Superior temporal gyrus (tissue), 1 donor: Measurements from ENCODE around the gene GATB.

ENCODE experiments used
- DNase-seq: peaks from one replicate; pipeline ENCODE4 v3.0.0-alpha.2; 2016; ENCODE audit errors: extremely low spot score

Gene GATB

GRCh38 chr4:151674804-151675391 is 85.9 kb downstream of the GATB start:
- DNase-seq: peak; percentile 59

- DNase-seq: no peak
Observed at GRCh38 chr4:151673908-151674520, 86.8 kb downstream of the GATB start.

- DNase-seq: no peak
Observed at GRCh38 chr4:151672996-151673395, 87.8 kb downstream of the GATB start.

DNA sequence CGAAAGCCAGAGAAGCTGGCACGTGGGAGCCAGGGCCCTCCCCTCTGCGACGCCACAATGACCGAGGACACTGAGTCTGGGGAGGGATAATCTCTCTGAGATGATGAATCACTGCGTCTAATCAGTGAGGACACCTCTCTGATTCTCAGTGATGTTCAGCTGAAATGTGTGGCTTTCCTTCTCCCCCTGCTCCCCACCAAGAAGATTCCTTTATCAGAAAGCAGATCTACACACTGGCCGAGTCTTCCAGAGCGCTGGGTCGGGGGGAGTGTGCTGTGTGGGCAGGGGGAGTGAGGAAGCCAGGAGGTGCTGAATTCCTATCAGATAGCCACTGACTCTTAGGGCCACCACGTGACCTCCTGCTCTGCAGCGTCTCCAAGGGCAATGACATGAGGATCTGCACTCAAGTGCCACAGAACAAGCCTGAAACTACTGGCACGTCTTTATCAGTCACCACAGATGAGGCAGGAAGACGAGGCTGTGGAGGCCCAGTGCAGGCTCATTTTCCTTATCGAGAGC is 89.2 kb downstream of the GATB start:
- no peak for DNase-seq

- DNase-seq: no peak
Observed at GRCh38 chr4:151670843-151671242, 90.0 kb downstream of the GATB start.

DNA sequence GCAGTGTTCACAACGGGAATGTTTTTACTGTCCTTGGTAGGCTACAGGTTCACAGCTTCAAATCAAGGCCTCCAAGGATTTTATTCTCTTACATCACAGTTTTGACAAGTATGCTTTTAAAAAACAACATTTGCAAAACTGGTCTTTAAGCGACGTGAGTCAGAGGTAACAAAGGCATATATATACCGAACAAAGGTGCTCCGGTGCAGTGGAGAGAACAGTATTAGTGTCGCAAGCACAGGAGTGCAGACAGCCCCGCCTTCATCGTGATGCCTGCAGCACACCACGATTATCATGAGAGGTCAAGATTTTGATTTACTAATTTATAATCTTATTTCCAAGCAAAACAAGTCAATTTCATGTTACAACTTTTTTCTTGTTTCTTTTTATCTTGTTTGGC is 90.8 kb downstream of the GATB start:
- no peak for DNase-seq

DNA sequence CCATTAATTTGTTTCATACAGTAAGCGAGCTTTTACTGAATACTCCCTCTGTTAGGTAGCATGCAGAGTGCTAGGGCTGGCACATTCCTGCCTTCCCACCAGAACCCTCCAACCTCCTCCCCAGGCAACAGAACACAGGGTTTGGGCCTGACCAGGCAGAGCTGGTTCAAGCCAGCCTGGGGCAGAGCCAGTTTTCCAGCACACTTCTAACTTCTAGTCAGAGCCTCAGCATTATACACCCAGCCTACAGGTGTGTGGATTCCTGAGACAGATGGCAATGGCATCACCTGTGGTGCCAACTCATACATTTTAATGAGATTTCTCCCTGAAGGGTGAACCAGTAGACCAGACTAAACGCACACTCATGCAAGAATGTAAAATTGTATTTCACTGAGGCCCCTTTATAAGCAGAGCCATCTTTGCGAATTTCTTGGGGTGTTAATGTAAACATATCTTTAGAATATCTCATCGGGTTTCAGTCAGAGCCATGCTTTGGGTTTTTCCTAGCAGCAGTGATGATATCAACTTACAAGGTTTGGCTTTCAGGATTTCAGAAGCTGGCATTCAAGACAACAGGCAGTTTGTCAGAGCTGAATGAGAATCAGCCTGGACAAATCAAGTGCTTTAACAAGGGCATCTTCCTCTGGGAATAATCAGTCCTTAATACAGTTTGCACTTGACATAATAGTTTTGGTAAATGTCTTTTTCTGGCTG is 92.0 kb downstream of the GATB start:
- DNase-seq: peak; percentile 45

- no peak for DNase-seq
Observed at GRCh38 chr4:151667666-151668065, 93.1 kb downstream of the GATB start.

GRCh38 chr4:151667048-151667447 is 93.8 kb downstream of the GATB start:
- DNase-seq: no peak

- no peak for DNase-seq
Observed at GRCh38 chr4:151666501-151666900, 94.3 kb downstream of the GATB start.

- no peak for DNase-seq
Observed at GRCh38 chr4:151665785-151666127, 95.1 kb downstream of the GATB start.

DNA sequence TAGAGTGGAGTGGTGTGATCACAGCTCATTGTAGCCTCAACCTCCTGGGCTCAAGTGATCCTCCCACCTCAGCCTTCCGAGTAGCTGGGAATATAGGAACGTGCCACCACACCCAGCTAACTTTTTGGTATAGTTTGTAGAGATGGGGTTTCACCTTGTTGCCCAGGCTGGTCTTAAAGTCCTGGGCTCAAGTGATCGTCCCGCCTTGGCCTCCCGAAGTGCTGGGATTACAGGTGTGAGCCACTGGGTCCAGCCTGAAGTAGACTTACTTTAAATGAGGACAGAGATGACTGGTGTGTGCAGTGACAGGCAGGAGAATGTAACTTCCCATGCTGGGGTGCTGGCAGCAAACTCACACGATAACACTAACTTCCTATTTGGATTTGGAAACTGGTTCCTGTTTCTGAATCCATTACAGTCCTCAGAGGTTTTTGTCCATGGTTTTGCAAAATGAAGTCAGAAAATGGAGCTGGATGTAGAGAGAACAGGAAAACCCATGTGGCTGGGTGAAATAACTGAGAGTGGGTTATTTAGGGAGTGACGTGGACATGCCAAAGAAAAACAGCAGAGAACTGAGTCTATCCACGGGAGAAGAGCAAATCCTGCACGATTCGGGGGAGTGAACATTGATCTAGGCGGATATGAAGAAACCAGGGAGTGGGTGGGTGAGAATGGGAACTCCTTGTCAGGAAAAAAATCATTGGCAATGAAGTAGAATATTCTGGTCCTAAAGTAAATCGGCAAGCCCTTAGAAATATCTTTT is 95.6 kb downstream of the GATB start:
- DNase-seq: peak; percentile 56

DNA sequence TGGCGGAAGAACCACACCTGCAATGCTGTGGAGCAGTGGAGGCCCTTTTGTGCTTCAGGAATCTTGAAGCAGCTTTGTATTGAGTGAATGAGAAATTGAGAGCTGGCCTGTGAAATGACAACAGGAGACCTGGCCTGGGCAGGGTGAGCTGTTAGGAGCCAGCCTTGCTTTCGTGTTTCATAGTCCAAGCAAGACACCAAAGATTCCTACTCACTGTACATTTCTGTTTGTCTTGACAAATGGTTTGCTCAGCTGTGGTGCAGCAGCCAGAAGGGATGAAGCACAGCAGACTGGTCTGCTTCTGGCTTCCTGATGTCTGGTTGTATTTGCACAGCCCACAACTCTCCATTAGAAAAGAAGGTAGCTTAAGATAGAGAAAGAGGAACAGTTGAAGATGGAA is 96.5 kb downstream of the GATB start:
- no peak for DNase-seq

GRCh38 chr4:151663109-151663508 is 97.7 kb downstream of the GATB start:
- DNase-seq: no peak

- no peak for DNase-seq
Observed at GRCh38 chr4:151661873-151662272, 98.9 kb downstream of the GATB start.

DNA sequence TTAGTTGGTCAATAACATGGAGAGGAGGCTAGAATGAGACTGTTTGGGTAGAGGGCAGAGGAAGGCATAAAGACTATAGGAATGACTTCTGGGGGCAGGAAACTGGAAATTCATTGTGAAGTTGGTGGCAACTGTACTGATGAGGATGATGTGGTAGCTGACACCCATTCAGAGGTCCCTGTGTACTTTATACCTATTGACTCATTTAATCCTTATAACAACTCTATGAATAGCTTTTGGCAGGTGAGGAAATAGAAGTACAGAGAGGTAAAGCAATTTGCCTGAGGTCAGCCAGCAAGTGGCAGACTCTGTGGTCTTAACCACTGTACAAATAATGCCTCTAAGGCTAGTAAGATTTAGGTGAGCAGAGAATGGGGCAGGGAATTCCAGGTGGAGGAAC is 100.1 kb downstream of the GATB start:
- no peak for DNase-seq

- no peak for DNase-seq
Observed at GRCh38 chr4:151659601-151660364, 101.0 kb downstream of the GATB start.

DNA sequence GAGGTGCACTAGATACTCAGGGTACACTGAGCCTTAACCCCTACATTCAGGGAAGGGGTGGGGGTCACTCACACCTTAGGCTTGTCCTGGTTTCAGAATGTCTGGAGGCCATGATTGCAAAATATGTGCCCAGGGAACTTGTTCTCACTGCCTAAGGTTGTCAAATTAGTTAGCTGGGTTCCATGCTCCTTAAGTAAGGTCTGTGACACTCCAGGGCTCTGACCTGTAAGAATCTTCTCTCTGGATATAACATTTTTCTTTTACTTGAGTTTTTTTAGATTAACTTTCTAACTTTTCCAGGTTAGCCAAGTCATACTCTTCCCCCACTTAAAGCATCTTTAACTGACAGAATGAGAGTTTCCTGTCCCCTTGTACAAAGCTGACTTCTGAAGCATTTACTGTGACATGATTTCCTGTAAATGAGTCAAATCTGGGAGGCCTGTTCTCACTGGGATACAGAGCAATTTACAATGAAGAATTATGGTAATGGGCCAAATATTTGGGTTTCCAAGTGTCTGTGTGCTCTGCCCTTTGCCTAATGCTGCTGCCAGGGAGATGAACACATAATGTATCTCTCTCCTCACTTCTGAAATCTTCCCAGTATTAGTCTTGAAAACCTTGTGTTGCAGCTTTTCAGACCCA is 101.7 kb downstream of the GATB start:
- DNase-seq: no peak

DNA sequence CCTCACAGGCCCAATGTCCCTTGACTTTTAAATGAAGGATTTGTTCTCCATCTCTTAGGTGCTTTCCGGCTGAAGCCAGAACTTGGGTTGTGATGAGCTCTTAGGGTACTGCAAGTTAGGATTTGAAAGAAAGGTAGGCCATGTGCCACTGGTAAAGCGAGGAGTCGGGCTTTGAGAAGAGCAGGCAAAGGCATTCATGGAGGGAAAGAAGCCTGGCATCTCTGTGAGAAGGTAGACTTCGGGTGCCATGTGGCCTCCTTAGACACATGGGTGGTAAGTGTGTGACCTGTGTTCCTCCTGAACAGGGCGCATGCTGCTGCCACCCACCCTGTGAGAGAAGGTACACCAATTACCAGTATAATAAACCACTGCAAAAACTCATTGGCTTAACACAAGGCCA is 102.9 kb downstream of the GATB start:
- no peak for DNase-seq

GRCh38 chr4:151656058-151656457 is 104.7 kb downstream of the GATB start:
- no peak for DNase-seq

DNA sequence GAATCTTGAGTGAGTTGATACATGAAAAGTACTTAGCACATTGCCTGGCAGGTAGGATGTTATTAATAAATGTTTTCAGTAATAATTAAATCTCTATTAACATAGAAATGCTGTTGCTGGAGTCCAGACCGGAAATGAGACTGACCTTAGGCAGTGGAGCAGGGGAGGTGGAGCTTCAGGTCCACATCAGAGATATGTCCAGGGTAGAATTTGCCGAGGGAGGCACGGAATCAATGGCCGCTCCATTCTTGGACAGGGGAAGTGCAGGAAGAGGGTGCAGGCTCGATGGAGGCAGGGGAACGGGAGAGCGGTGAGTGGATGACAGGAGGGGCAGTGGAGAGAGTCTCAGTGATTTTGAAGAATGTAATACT is 107.3 kb downstream of the GATB start:
- no peak for DNase-seq
